ENCODE measurements around the gene CEP104. TPM values are rescaled to one million over a fixed set of nuclear protein-coding genes. Genes with fewer than 3 reads are reported as not detected.

The CEP104 gene
- total and polyA plus RNA-seq, 10 donors = 4.5 to 49.4 (median 33.4) TPM

- no peak for DNase-seq
- H3K9me3 ChIP-seq = no peaks in the 10 kb centered on the region
- no peak overlapping the region for H3K4me3 ChIP-seq
- no peaks in the 10 kb centered on the region for H3K36me3 ChIP-seq
- no peak for TF ChIP-seq POLR2AphosphoS5 (IDR thresholded peaks at IDR 0.05)
- peaks cover 0 to 62% (median 4%) of the 10 kb centered on the region in 7 donors for H3K27me3 ChIP-seq (replicated peaks in 1 of 7)
- WGBS, 5 donors = 88 to 94% (median 90%) methylated on average over 9 to 17 of the region's 17 CpGs
- intact Hi-C loops (cut with DNase I; ENCODE audit: low total_unique reads) = no loop called here
- H3K27ac ChIP-seq = no peak overlapping the region
- H3K4me1 ChIP-seq = peaks cover 6 to 17% (median 12%) of the 10 kb centered on the region in 6 donors
Observed at GRCh38 chr1:3767328-3767925, 89.6 kb downstream of the CEP104 start.

GRCh38 chr1:3763351-3764125, 93.5 kb downstream of the CEP104 start:
- no peaks in the 10 kb centered on the region for H3K4me1 ChIP-seq
- H3K36me3 ChIP-seq = no peaks in the 10 kb centered on the region
- no peak overlapping the region for H3K27ac ChIP-seq
- no peak overlapping the region for H3K4me3 ChIP-seq
- no peak for DNase-seq
- H3K27me3 ChIP-seq (replicated peaks in 1 of 7) = peaks cover 0 to 58% (median 4%) of the 10 kb centered on the region in 7 donors
- peaks cover 0 to 11% (median 2%) of the 10 kb centered on the region in 8 donors for H3K9me3 ChIP-seq
- WGBS, 5 donors = 80 to 89% (median 85%) methylated on average over 24 to 31 of the region's 31 CpGs
- intact Hi-C loops (cut with DNase I; ENCODE audit: low total_unique reads) = no loop called here
- TF ChIP-seq POLR2A (IDR thresholded peaks at IDR 0.05) (no peak), CTCF (IDR thresholded peaks at IDR 0.05 in 8 of 11, conservative IDR thresholded peaks at IDR 0.05 in 3 of 11) (no peak), POLR2AphosphoS5 (IDR thresholded peaks at IDR 0.05) (no peak)

GRCh38 chr1:3762873-3763228, 94.2 kb downstream of the CEP104 start:
- peaks cover 0 to 11% (median 2%) of the 10 kb centered on the region in 8 donors for H3K9me3 ChIP-seq
- WGBS, 5 donors = 79 to 85% (median 83%) methylated on average over 7 to 12 of the region's 12 CpGs
- H3K27ac ChIP-seq = no peak overlapping the region
- DNase-seq = no peak
- no peaks in the 10 kb centered on the region for H3K36me3 ChIP-seq
- no peak overlapping the region for H3K4me3 ChIP-seq
- TF ChIP-seq POLR2AphosphoS5 (IDR thresholded peaks at IDR 0.05) (no peak), CTCF (IDR thresholded peaks at IDR 0.05 in 8 of 11, conservative IDR thresholded peaks at IDR 0.05 in 3 of 11) (no peak), POLR2A (IDR thresholded peaks at IDR 0.05) (no peak)
- peaks cover 0 to 59% (median 4%) of the 10 kb centered on the region in 7 donors for H3K27me3 ChIP-seq (replicated peaks in 1 of 7)
- intact Hi-C loops (cut with DNase I; ENCODE audit: low total_unique reads) = no loop called here
- H3K4me1 ChIP-seq = no peaks in the 10 kb centered on the region

GRCh38 chr1:3762151-3762872, 94.7 kb downstream of the CEP104 start:
- no peak for DNase-seq
- no peaks in the 10 kb centered on the region for H3K4me1 ChIP-seq
- H3K27ac ChIP-seq = no peak overlapping the region
- TF ChIP-seq POLR2AphosphoS5 (IDR thresholded peaks at IDR 0.05) = no peak
- TF ChIP-seq CTCF (IDR thresholded peaks at IDR 0.05 in 8 of 11, conservative IDR thresholded peaks at IDR 0.05 in 3 of 11) = no peak
- no peak for TF ChIP-seq POLR2A (IDR thresholded peaks at IDR 0.05)
- 76 to 86% (median 78%) methylated on average over 6 to 15 of the region's 15 CpGs for WGBS, 5 donors
- H3K4me3 ChIP-seq = no peak overlapping the region
- peaks cover 0 to 60% (median 4%) of the 10 kb centered on the region in 7 donors for H3K27me3 ChIP-seq (replicated peaks in 1 of 7)
- intact Hi-C loops (cut with DNase I; ENCODE audit: low total_unique reads) = no loop called here
- peaks cover 0 to 11% (median 2%) of the 10 kb centered on the region in 8 donors for H3K9me3 ChIP-seq
- no peaks in the 10 kb centered on the region for H3K36me3 ChIP-seq

Small RNA genes within 50 kb of the gene (small RNA-seq; reads per million reads assigned to genes)
- 0 reads per million in 4 donors for gene RN7SL574P

Other genes with a start within 250 kb of the CEP104 start
- 10 to 100 TPM in 6 of 7 donors, 1 to 10 TPM in 1; 8.7 to 39.5 (median 27.1) TPM for gene MEGF6, start 245.7 kb downstream of the CEP104 start, total RNA-seq
- gene MEGF6, start 245.7 kb downstream of the CEP104 start, polyA plus RNA-seq = 10 to 100 TPM in 2 of 3 donors, 1 to 10 TPM in 1; 8.8 to 16.5 (median 10.0) TPM
- 10 to 100 TPM; 23.7 to 45.9 (median 32.5) TPM for gene TPRG1L, start 232.2 kb downstream of the CEP104 start, total RNA-seq
- 10 to 100 TPM; 19.9 to 35.7 (median 20.9) TPM for gene TPRG1L, start 232.2 kb downstream of the CEP104 start, polyA plus RNA-seq
- gene WRAP73, start 207.1 kb downstream of the CEP104 start, total RNA-seq = 10 to 100 TPM; 21.0 to 28.0 (median 26.4) TPM
- gene WRAP73, start 207.1 kb downstream of the CEP104 start, polyA plus RNA-seq = 10 to 100 TPM; 20.1 to 28.3 (median 24.2) TPM
- gene TP73, start 204.7 kb downstream of the CEP104 start, total RNA-seq = 1 to 10 TPM in 5 of 7 donors, under 1 TPM in 2; 0.63 to 4.3 (median 1.6) TPM
- gene TP73, start 204.7 kb downstream of the CEP104 start, polyA plus RNA-seq = under 1 TPM; 0.11 to 0.48 (median 0.21) TPM
- not detected for gene CCDC27, start 104.8 kb downstream of the CEP104 start, total RNA-seq
- not detected for gene CCDC27, start 104.8 kb downstream of the CEP104 start, polyA plus RNA-seq
- gene SMIM1, start 84.5 kb downstream of the CEP104 start, total RNA-seq = 10 to 100 TPM in 2 of 7 donors, 1 to 10 TPM in 4, not detected in 1; 3.5 to 12.7 (median 5.1) TPM
- 1 to 10 TPM; 2.0 to 4.7 (median 4.0) TPM for gene SMIM1, start 84.5 kb downstream of the CEP104 start, polyA plus RNA-seq
- 10 to 100 TPM; 24.1 to 39.0 (median 28.3) TPM for gene LRRC47, start 60.7 kb downstream of the CEP104 start, total RNA-seq
- gene LRRC47, start 60.7 kb downstream of the CEP104 start, polyA plus RNA-seq = 10 to 100 TPM; 12.5 to 21.4 (median 18.1) TPM
- gene DFFB, start 265 bp upstream of the CEP104 start, total RNA-seq = 10 to 100 TPM in 5 of 7 donors, 1 to 10 TPM in 2; 8.5 to 13.8 (median 12.1) TPM
- 10 to 100 TPM in 1 of 3 donors, 1 to 10 TPM in 2; 6.3 to 10.5 (median 8.7) TPM for gene DFFB, start 265 bp upstream of the CEP104 start, polyA plus RNA-seq
- gene C1orf174, start 43.1 kb upstream of the CEP104 start, total RNA-seq = 10 to 100 TPM; 19.7 to 34.5 (median 23.7) TPM
- 10 to 100 TPM; 14.9 to 24.2 (median 15.8) TPM for gene C1orf174, start 43.1 kb upstream of the CEP104 start, polyA plus RNA-seq

All from spleen (tissue), 11 donors.